Measurements from ENCODE around the gene TRABD.

TRABD gene

GRCh38 chr22:50173983-50174355 lies 11.7 kb upstream of the TRABD start:
- no peak for TF ChIP-seq CTCF (conservative IDR thresholded peaks at IDR 0.05; ENCODE audit: control insufficient read depth, insufficient read depth, low read depth, low read length)
- no peak for DNase-seq (ENCODE audit: low read depth)
- no peak overlapping the region for H3K4me3 ChIP-seq (ENCODE audit: control insufficient read depth, low read depth, low read length)

GRCh38 chr22:50174382-50175190 lies 11.1 kb upstream of the TRABD start:
- H3K4me3 ChIP-seq (ENCODE audit: control insufficient read depth, low read depth, low read length), result no peak overlapping the region
- no peak for TF ChIP-seq CTCF (conservative IDR thresholded peaks at IDR 0.05; ENCODE audit: control insufficient read depth, insufficient read depth, low read depth, low read length)
- no peak for DNase-seq (ENCODE audit: low read depth)

- no peak for TF ChIP-seq CTCF (conservative IDR thresholded peaks at IDR 0.05; ENCODE audit: control insufficient read depth, insufficient read depth, low read depth, low read length)
- no peak for DNase-seq (ENCODE audit: low read depth)
- no peak overlapping the region for H3K4me3 ChIP-seq (ENCODE audit: control insufficient read depth, low read depth, low read length)
Measured at GRCh38 chr22:50175191-50175461, 10.6 kb upstream of the TRABD start.

- no peak overlapping the region for H3K4me3 ChIP-seq (ENCODE audit: control insufficient read depth, low read depth, low read length)
- no peak for TF ChIP-seq CTCF (conservative IDR thresholded peaks at IDR 0.05; ENCODE audit: control insufficient read depth, insufficient read depth, low read depth, low read length)
- DNase-seq (ENCODE audit: low read depth), result no peak
Measured at GRCh38 chr22:50175921-50176849, 9.5 kb upstream of the TRABD start.

- TF ChIP-seq CTCF (conservative IDR thresholded peaks at IDR 0.05; ENCODE audit: control insufficient read depth, insufficient read depth, low read depth, low read length), result no peak
- no peak overlapping the region for H3K4me3 ChIP-seq (ENCODE audit: control insufficient read depth, low read depth, low read length)
- no peak for DNase-seq (ENCODE audit: low read depth)
Measured at GRCh38 chr22:50176850-50177536, 8.7 kb upstream of the TRABD start.

GRCh38 chr22:50177537-50178470 lies 7.9 kb upstream of the TRABD start:
- TF ChIP-seq CTCF (conservative IDR thresholded peaks at IDR 0.05; ENCODE audit: control insufficient read depth, insufficient read depth, low read depth, low read length), result no peak
- no peak overlapping the region for H3K4me3 ChIP-seq (ENCODE audit: control insufficient read depth, low read depth, low read length)
- DNase-seq (ENCODE audit: low read depth), result no peak

Data from fibroblast of mammary gland (primary cell).